NCI-H2029 (cell line): Measurements from ENCODE around the gene FFAR3.

Experiments used
- DNase-seq: peaks from one replicate; lab custom pipeline; 2025; lab: John Stamatoyannopoulos, UW

The FFAR3 gene, protein sequence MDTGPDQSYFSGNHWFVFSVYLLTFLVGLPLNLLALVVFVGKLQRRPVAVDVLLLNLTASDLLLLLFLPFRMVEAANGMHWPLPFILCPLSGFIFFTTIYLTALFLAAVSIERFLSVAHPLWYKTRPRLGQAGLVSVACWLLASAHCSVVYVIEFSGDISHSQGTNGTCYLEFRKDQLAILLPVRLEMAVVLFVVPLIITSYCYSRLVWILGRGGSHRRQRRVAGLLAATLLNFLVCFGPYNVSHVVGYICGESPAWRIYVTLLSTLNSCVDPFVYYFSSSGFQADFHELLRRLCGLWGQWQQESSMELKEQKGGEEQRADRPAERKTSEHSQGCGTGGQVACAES

DNA sequence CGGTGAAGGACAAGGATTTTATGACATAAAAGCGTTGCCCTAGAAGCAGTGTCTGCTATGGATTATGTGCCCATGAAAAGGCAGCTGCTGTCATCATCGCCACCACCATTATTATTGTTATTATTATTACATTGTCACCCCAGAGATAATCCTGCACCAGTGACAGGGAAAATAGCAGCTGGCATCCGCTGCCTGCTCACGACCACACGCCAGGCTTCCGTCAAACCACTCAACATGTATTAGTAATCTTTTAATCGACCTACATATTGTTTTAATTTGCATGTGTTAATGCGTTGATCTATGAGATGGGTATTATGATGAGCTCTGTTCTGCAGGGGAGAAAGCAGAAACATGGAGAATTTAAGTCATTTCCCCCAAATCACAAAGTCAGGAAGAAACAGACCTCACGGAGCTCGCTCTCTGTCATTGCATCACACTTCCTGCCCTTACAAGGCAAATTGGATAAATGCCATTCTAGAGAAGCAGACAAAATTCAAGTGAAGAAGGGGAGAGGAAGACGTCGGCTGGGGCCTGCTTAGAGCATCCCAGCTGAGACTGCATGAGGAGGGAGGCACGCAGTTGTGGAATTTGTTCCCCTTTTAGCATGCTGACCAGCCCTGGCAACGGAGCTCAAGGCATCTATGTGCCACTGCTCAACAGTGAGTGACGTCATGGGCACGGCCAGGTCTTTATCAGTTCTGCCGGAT is at the start of gene FFAR3:
Gene FFAR3, plus strand, starts transcription at position 594 of the 707 bp plus-strand sequence. CDS start 431 bp downstream, outside the sequence.
- no peak for DNase-seq

DNA sequence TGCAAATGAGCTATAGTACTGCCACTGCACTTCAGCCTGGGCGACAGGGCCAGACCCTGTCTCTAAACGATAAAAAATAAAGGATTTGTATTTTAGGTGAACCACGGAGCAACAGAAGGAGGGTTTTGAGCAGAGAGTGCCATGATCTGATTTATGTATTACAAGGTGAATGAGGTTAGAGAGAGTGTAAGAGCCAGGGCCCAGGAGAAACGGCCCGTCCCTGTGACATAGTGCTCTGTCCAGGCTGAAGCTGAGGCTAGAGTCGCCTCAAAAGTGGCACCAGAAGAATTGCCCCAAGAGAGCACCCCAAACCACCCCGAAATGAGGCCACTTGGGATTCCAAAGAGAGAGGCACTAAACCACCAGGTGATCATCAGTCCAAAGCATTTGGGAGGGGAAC is 49.4 kb upstream of the FFAR3 start:
- DNase-seq, result no peak

DNA sequence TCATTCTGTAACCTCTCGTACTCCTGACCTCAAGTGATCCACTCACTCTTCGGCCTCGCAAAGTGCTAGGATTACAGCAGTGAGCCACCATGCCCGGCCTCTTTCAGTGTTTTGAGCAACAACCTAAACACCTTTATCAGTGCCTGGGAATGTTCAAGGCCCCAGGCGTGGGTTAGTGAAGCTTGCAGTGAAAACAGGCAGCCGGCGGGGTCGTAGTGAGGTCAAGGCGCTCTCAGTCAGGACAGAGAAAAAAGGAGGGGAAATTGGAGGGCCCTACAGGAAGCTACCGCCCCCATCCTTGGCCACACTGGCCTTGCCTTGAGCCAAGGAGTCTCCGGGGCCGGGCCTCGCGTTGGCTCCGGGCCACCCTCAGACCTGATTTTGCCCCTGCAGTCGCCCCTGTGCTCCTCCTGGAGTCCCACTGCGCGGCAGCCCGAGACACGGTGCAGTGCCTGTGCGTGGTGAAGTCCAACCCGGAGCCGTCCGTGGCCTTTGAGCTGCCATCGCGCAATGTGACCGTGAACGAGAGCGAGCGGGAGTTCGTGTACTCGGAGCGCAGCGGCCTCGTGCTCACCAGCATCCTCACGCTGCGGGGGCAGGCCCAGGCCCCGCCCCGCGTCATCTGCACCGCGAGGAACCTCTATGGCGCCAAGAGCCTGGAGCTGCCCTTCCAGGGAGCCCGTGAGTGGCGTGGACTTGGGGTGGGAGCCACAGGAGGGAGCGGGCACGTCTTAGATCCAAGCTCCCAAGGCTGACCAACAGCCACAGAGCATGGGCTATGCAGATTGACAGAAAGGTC is 48.6 kb upstream of the FFAR3 start:
- no peak for DNase-seq

DNA sequence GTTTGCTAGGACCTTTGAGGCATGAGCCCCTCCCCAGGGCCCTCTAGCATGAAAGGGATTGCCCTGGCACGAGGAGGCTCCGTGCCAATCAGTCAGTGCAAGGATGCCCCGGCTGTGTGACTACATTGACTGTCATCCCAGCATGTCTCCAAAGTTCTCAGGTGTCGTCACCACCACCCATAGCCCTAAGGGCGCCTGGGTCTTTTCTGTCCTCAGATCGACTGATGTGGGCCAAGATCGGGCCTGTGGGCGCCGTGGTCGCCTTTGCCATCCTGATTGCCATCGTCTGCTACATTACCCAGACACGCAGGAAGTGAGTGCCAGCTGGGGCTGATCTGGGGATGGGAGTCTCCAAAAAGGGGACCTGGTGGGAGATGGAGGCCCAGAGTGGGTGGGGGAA is 47.9 kb upstream of the FFAR3 start:
- DNase-seq, result no peak

DNA sequence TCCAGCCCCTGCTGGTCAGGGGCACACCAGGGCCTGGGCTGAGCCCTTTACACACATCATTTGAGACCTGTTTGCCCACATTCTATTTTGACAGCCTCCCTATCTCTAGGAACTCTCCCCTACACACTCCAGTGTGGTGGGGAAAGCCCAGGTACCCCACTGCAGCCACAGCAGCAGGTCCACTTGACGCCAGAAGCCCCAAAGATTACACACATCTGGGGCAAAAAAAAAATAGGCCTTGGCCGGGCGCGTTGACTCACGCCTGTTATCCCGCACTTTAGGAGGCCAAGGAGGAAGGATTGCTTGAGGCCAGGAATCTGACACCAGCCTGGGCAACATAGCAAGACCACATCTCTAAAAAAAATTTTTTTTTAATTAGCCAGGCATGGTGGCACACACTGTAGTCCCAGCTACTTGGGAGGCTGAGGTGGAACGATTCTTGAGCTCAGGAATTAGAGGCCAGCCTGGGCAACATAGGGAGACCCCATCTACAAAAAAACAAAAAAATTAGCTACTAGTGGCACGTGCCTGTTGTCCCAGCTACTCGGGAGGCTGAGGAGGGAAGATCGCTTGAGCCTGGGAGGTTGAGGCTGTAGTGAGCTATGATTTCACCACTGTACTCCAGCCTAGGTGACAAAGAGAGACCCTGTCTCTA is 47.3 kb upstream of the FFAR3 start:
- no peak for DNase-seq

DNA sequence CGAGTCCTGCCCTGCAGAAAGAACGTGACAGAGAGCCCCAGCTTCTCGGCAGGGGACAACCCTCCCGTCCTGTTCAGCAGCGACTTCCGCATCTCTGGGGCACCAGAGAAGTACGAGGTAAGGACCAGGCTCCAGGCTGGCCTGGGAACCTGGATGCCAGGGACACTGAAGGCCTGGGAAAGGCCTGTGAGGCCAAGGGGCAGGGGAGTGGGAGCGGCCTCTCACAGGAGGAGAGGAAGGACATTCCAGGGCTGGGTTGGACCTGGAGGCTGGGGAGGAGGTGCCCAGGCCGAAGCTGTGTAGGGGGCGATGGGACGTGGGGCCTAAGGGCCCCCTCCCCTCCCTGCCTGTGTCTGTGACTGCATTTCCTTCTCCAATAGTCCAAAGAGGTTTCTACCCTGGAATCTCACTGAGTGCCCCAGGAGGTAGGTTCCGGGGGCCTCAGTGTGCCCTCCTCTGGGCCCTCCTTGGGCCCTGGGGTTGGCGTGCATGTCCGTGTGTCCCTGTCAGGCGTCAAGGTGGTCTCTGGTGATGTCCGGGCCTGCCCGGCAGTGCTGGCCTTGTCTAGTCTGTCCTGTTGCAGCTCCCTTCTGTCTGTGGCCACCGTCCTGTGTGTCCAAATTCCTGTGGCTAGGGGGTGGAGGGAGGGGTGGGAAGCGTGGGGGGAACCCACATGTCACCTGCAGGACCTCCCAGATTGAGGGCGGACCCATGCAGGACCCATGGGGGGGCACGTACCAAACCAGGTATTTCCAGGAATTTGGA is 46.2 kb upstream of the FFAR3 start:
- no peak for DNase-seq

DNA sequence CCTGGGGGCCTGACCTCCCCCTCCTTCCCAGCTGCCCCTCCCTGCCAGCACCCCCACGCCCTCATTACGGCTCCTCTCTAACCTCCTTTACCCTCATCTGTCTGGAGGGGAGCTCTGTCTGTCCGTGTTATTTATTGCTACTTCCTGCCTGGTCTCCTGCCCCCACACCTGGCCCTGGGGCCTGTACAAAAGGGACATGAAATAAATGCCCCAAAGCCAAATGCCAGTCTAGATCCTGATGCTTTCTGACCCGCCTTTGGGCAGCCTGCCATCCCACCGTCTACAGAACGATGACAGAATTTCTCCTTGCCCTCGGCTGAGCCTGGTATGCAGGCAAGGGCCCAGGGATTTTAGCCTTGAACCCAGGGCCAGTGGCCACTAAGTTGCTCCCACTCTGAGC is 44.7 kb upstream of the FFAR3 start:
- no peak for DNase-seq

DNA sequence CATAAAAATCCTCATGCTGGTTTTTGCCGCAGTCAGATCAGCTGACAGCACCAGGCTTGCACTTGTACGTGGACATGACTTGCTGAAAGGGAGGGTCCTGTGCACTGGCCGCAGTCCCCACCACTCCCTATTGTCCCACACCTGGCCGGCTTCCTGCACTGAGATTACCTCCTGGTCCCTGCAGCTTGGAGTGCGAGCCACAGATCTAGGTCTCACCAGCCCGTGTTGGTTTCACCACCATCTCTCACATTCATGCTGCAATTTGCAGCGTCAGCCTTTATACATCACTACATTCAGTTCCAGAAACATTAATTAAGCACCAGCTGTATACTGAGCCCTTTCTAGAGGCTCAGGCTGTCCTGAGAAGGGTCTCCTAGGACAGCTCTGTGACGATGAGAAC is 44.2 kb upstream of the FFAR3 start:
- DNase-seq, result no peak

DNA sequence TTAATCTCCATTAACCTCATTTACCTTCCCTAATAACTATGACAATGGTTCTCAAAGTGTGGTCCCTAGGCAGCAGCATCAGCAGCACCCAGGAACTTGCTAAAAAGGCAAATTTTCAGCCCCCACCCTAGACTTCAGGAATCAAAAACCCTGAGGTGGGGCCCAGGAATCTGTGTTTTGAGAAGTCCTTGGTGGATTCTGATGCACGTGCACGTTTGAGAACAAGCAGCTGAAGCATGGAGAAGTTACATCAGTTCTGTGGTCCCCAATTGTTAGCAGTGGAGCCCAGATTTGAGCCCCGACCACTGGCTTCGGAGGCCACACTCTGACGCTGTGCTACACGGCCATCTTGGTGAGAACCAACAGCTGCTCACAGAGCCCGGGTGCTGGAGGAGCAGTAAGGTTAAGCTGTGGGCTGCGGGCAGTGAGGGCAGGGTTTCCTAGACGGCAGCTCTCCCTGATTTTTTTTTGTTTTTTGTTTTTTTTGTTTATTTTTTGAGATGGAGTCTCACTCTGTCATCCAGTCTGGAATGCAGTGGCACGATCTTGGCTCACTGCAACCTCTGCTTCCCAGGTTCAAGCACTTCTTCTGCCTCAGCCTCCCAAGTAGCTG is 43.3 kb upstream of the FFAR3 start:
- no peak for DNase-seq

DNA sequence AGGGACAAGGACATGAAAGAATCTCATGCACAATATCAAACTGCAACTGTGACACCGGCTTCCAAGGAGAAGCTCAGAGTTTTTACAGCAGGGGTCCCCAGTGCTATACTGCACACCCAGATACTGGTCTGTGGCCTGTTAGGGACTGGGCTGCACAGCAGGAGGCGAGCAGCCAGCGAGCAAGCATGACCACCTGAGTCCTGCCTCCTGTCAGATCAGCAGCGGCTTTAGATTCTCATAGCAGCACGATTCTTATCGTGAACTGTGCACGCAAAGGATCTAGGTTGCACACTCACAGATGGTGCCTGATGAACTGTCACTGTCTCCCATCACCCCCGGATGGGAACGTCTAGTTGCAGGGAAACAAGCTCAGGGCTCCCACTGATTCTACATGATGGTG is 42.4 kb upstream of the FFAR3 start:
- DNase-seq, result no peak

DNA sequence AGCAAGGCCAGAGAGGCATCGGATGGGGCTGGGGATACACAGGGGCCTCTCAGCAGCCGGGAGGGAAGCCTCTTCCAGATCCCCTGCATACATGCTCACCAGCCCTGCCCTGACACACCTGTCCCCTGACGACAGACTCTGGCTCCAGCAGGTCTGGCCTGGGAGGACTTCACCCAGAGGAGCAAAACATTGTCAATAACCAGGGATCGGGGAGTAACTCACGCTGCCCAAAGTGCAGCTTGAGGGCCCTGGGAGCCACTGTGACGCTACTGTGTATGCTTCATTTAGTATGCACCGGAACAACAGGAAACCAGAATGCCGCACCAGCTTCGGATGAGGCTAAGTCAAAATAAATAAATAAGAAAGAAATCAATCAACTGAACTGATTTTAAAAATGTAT is 41.7 kb upstream of the FFAR3 start:
- DNase-seq, result no peak

DNA sequence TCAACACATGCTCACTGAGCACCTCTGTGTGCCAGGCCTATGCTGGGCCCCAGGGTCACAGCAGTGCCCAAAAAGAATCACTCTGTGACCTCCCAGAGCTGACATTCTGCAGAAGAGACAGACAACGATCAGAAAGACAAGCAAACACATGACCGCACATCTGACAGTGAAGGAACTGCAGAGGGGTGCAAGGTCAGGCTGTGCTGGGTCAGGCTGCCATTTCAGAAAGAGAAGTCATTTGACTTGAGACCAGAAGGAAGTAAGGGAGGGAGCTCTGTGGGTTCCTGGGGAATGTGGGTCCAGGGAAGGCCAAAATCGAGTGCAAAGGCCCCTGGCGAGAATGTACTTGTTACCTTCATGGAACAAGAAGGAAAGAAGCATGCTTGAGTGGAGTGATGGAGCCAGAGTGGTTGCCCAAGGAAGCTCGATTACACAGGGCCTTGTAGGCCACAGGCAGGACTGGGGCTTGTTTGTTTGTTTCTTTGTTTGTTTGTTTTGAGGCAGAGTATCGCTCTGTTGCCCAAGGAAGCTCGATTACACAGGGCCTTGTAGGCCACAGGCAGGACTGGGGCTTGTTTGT is 40.7 kb upstream of the FFAR3 start:
- no peak for DNase-seq

DNA sequence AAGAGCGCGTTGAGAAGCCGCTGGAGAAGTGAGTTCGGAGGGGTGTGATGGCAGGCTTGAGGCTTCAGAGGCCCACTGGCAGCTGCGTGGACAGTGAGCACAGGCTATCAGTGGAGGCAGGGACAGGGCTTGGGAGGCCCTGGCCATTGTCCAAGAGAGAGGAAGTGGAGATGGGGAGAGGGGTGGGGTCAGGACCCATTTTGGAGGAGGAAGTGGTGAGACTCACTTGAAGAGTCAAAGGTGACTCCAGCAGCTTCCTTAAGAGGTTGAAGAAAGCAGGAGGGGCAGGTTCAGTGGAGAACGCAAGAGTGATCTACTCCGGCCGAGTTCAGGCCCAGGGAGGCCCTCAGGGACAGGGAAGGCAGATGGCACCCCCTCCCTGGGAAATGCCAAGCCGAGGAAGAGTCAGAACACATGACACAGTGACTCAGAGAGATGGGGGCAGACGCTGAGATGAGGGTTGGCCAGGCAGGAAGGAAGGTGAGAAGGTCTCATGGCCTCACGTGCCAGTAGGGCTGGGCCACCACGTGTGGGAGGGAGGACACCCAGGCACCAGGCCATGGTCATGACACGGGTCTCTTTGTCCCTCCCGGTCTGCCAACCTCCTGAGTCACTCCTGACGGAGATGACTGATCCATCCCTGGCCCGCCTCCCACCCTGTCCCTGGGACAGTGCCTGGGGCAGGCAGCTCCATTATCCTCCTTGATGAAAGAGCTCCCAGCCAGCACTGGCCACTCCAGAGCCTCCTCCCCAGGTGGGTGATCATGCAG is 39.4 kb upstream of the FFAR3 start:
- DNase-seq, result no peak

DNA sequence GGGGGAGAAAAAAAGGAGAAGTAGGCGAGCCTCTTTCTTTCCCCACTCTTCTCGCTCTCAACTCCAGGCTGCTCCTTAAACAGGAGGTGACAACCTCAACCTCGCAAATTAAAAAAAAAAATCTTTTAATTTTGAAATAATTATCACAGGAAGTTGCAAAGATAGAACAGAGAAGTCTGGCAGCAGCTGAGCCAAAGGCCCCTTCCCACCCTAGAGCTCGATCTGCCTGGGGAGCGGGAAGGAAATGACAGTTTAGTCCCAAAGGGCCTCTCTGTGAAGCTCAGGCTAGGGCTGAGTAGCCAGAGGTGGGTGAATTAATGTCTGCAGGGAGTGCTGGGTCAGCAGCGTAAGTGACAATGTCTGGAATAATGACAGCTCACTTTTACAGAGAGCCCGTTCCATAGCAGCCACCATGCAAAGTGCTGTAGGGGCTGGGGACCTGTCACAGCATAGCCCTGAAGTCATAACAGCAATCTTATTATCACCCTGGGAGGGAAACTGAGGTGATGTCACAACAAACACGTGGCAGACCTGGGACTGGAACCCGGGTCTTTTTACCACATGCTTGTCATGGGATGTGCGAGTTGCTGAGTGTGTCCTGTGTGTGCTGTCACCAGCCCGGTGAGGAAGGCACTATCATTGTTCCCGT is 38.1 kb upstream of the FFAR3 start:
- DNase-seq, result no peak

DNA sequence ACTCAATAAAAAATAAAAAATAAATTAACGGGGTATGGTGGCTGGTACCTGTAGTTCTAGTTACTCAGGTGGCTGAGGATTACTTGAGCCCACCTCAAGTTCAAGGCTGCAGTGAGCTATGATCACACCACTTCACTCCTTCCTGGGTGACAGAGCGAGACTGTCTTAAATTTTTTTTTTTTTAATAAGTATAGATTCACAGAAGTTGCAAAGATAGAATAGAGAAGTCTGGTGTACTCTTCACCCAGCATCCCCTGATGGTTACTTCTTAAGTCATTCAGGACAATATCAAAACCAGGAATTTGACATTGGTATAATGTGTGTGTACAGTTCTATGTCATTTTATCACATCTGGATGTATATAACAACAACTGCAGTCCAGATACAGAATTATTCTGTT is 37.0 kb upstream of the FFAR3 start:
- no peak for DNase-seq

DNA sequence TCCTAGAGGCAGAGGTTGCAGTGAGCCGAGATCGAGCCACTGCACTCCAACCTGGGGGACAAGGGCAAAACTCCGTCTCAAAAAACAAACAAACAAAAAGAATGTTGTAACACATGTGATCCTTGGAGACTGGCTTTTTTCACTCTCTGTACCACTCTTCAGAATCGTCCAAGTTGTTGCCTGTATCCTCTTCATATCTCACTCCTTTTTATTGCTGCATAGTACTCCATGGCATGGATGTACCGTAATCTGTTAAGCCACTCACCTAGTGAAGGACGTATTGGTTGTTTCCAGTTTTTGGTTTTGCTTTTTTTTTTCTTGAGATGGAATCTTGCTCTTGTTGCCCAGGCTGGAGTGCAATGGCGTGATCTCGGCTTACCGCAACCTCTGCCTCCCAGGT is 36.2 kb upstream of the FFAR3 start:
- no peak for DNase-seq

DNA sequence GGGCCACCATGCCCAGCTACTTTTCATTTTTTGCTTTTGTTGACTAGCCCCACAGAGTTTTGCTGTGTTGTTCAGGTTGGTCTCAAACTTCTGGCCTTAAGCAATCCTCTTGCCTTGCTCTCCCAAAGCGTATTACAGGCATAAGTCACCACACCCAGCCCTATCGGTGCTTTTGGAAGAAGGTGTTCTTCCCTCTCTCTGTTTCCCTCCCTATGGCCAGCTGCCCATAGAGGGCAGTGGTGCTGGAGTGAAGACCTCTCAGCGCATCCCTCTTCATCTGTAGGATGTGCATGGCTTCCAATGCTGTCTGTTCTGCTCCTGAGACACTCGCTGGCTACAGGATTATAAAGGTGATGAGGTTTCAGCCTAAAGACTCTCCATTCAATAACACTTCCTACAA is 30.6 kb upstream of the FFAR3 start:
- DNase-seq, result no peak

DNA sequence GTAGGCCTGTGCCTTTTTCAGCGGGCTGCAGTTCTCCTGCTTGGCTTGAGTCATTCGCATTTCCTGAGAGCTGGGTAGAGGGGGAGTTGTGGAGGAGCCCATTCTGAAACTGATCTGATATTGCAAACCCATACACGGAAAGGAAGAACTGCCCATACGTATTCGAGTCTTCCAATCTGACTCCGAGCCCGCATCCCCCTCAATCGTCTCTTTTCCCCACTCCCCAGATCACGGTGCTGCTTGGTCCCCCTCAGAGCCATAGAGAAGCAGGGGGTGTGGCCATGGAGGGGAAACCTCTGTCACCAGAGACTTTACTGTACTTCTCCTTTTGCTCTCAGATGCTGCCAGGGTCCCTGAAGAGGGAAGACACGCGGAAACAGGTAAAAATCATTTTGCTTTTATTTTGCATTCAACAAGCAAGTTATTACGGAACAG is 29.4 kb upstream of the FFAR3 start, which contains the start of gene CD22:
Gene CD22, plus strand, starts transcription at position 337 of the 435 bp plus-strand sequence. CDS start 2,854 bp downstream, outside the sequence.
- DNase-seq, result no peak

DNA sequence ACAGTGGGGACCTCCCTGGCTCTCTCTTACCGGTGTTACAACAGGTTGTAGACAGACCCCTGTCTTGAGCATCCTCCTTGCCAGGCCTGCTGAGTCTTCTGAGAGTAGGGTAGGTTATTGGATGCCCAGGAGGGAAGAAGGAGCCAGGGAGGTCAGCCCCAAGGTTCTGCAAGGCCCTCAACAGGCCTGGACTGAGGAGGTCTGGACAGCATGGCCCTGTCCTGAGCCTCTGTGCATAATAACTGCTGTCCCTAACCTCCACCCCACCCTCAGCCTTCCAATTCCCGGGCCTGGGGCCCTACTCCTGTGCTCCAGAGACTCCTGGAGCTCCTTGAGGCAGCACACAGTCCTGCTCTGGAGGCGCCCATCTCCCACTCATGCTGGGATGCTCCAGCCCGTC is 28.9 kb upstream of the FFAR3 start:
- no peak for DNase-seq
